ENCODE results near the gene CYP2A13. TPM values are rescaled to one million over a fixed set of nuclear protein-coding genes. Genes with fewer than 3 reads are reported as not detected.
"Not testable (repeated sequence)": the region's sequence is repeated elsewhere in the genome, so short reads cannot be mapped to it uniquely, and the experiment has no call there.

CYP2A13 gene
- total RNA-seq, 1 donor from 2014 or later = not detected

DNA sequence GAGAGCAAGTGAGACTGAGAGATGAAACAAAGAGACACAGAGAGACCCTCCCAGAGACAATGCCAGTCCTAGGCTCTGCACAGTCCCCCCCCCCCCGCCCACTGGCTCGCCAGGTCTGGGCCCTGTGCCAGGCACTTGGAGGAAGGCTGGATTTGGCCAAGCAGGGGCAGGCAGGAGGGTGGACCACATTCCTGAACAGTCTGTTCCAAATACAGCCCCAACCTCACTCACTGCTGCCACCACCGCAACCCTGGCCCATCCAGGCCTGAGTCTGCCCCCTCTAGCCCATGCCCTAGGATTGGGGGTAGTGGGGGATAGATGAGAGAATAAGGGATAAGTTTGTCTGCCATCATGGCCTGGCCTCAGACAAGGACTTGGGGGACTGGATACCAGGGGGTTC is 45.0 kb downstream of the CYP2A13 start:
- TF ChIP-seq, protein P1, sequence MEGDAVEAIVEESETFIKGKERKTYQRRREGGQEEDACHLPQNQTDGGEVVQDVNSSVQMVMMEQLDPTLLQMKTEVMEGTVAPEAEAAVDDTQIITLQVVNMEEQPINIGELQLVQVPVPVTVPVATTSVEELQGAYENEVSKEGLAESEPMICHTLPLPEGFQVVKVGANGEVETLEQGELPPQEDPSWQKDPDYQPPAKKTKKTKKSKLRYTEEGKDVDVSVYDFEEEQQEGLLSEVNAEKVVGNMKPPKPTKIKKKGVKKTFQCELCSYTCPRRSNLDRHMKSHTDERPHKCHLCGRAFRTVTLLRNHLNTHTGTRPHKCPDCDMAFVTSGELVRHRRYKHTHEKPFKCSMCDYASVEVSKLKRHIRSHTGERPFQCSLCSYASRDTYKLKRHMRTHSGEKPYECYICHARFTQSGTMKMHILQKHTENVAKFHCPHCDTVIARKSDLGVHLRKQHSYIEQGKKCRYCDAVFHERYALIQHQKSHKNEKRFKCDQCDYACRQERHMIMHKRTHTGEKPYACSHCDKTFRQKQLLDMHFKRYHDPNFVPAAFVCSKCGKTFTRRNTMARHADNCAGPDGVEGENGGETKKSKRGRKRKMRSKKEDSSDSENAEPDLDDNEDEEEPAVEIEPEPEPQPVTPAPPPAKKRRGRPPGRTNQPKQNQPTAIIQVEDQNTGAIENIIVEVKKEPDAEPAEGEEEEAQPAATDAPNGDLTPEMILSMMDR (IDR thresholded peaks at IDR 0.05; ENCODE audit: unreplicated experiment) = no peak
- no peak overlapping the region for H3K27ac Mint-ChIP-seq
- peaks cover 2% of the 10 kb centered on the region for H3K27me3 Mint-ChIP-seq (ENCODE audit: low read depth)
- peaks cover 16% of the 10 kb centered on the region for H3K4me1 Mint-ChIP-seq
- no peak for DNase-seq (ENCODE audit: low spot score in 2 of 2, unreplicated experiment in 2 of 2)
- no peak overlapping the region for H3K4me3 Mint-ChIP-seq
- H3K9me3 Mint-ChIP-seq = no peaks in the 10 kb centered on the region
- no peaks in the 10 kb centered on the region for H3K36me3 Mint-ChIP-seq

GRCh38 chr19:41134616-41135015 is 46.4 kb downstream of the CYP2A13 start:
- H3K4me1 Mint-ChIP-seq = peaks cover 14% of the 10 kb centered on the region
- H3K9me3 Mint-ChIP-seq = no peaks in the 10 kb centered on the region
- H3K4me3 Mint-ChIP-seq = peak overlapping the region; percentile 82
- no peaks in the 10 kb centered on the region for H3K36me3 Mint-ChIP-seq
- DNase-seq (ENCODE audit: low spot score in 2 of 2, unreplicated experiment in 2 of 2) = no peak
- no peak overlapping the region for H3K27ac Mint-ChIP-seq
- H3K27me3 Mint-ChIP-seq (ENCODE audit: low read depth) = peaks cover 2% of the 10 kb centered on the region
- TF ChIP-seq, protein P1 (IDR thresholded peaks at IDR 0.05; ENCODE audit: unreplicated experiment) = no peak

DNA sequence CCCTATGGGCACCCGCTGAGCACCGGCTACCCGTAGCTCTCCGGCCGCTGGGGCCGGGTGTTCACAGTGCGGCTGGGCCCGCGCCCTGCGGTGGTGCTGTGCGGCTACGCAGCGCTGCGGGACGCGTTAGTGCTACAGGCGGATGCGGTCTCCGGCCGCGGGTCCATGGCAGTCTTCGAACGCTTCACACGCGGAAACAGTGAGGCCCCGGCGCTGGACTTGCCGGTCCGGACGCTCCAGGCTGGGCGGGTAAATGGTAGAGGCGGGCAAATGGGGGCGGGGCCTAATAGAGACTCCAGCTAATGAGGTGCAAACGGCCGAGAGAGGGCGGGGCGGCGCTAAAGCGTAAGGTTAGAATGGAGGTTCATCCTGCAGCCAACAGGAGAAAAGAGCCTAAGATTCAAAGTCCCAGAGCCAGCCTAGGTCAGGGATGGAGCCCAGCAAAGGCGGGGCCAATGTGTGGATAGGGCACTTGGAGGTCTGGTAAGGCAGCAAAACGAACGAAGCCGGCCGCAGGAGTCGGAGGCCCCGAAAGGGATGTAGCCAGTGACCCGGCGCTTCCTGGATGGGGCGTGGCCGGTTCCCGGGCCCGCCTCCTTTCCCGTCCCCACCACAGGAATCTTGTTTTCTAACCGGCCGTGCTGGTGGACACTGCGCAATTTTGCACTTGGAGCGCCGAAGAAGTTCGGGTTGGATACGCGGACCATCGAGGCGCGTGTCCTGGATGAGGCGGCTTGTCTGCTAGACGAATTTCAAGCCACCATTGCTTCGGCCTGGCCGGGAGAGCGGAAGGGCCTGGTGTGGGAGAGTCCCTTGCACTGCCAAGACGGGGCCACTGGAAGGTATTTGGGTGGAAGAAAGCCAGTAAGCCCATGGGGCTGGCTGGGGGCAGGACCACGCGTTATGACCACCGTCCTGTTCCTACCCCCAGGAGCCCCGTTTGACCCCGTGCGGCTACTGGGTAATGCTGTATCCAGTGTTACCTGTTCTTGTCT is 47.4 kb downstream of the CYP2A13 start:
- not testable (repeated sequence) for H3K36me3 Mint-ChIP-seq; H3K27me3 Mint-ChIP-seq (ENCODE audit: low read depth); H3K9me3 Mint-ChIP-seq
- H3K4me1 Mint-ChIP-seq = peaks cover 14% of the 10 kb centered on the region
- peak; percentile 46 to 75 for DNase-seq (ENCODE audit: low spot score in 2 of 2, unreplicated experiment in 2 of 2)
- peak overlapping the region; percentile 86 for H3K27ac Mint-ChIP-seq
- H3K4me3 Mint-ChIP-seq = peak overlapping the region; percentile 82

GRCh38 chr19:41136636-41137455 is 48.6 kb downstream of the CYP2A13 start:
- DNase-seq (ENCODE audit: low spot score in 2 of 2, unreplicated experiment in 2 of 2) = no peak
- H3K9me3 Mint-ChIP-seq = no peaks in the 10 kb centered on the region
- TF ChIP-seq, protein P1 (IDR thresholded peaks at IDR 0.05; ENCODE audit: unreplicated experiment) = no peak
- H3K4me3 Mint-ChIP-seq = peak overlapping the region; percentile 82
- H3K27me3 Mint-ChIP-seq (ENCODE audit: low read depth) = no peaks in the 10 kb centered on the region
- H3K27ac Mint-ChIP-seq = peak overlapping the region; percentile 34
- H3K36me3 Mint-ChIP-seq = no peaks in the 10 kb centered on the region
- peaks cover 14% of the 10 kb centered on the region for H3K4me1 Mint-ChIP-seq

GRCh38 chr19:41144403-41144802 is 56.2 kb downstream of the CYP2A13 start:
- H3K4me1 Mint-ChIP-seq = no peaks in the 10 kb centered on the region
- no peak overlapping the region for H3K4me3 Mint-ChIP-seq
- no peak overlapping the region for H3K27ac Mint-ChIP-seq
- no peaks in the 10 kb centered on the region for H3K36me3 Mint-ChIP-seq
- peaks cover 4% of the 10 kb centered on the region for H3K9me3 Mint-ChIP-seq
- H3K27me3 Mint-ChIP-seq (ENCODE audit: low read depth) = no peaks in the 10 kb centered on the region
- no peak for DNase-seq (ENCODE audit: low spot score in 2 of 2, unreplicated experiment in 2 of 2)
- TF ChIP-seq, protein P1 (IDR thresholded peaks at IDR 0.05; ENCODE audit: unreplicated experiment) = peak; percentile 53

Other genes with a start within 250 kb of the CYP2A13 start
- gene CYP2A6, start 238.0 kb upstream of the CYP2A13 start, total RNA-seq = 0.27 to 0.40 TPM (median 0.34 TPM) in 3 replicates
- gene CYP2A7, start 206.2 kb upstream of the CYP2A13 start, total RNA-seq = not detected in 3 replicates
- not detected in 3 replicates for gene CYP2B6, start 97.2 kb upstream of the CYP2A13 start, total RNA-seq
- gene CYP2F1, start 26.0 kb downstream of the CYP2A13 start, total RNA-seq = not detected in 3 replicates
- gene CYP2S1, start 104.8 kb downstream of the CYP2A13 start, total RNA-seq = 12.8 to 15.5 TPM (median 13.2 TPM) in 3 replicates
- 60.0 to 61.0 TPM (median 60.6 TPM) in 3 replicates for gene AXL, start 130.8 kb downstream of the CYP2A13 start, total RNA-seq
- 246 to 262 TPM (median 249 TPM) in 3 replicates for gene HNRNPUL1, start 175.9 kb downstream of the CYP2A13 start, total RNA-seq
- gene CCDC97, start 221.7 kb downstream of the CYP2A13 start, total RNA-seq = 40.5 to 41.9 TPM (median 40.6 TPM) in 3 replicates

Data from mesothelial cell of epicardium (in vitro differentiated cells).